Stimulated activated CD8-positive, alpha-beta memory T cell treated with anti-CD3 and anti-CD28 coated beads, Interleukin-12 subunit alpha, Interleukin-12 subunit beta, amount 100 ng/mL, for 24 hours (primary cell): ENCODE measurements around the gene UBE2U.
"Not testable (repeated sequence)": the region's sequence is repeated elsewhere in the genome, so short reads cannot be mapped to it uniquely, and the experiment has no call there.

Source experiments
- DNase-seq: peaks from one replicate; pipeline ENCODE4 v3.0.0-alpha.2; 2020; ENCODE audit errors: extremely low read depth

The UBE2U gene

GRCh38 chr1:64192290-64192689, 11.1 kb upstream of the UBE2U start:
- DNase-seq: no peak

DNA sequence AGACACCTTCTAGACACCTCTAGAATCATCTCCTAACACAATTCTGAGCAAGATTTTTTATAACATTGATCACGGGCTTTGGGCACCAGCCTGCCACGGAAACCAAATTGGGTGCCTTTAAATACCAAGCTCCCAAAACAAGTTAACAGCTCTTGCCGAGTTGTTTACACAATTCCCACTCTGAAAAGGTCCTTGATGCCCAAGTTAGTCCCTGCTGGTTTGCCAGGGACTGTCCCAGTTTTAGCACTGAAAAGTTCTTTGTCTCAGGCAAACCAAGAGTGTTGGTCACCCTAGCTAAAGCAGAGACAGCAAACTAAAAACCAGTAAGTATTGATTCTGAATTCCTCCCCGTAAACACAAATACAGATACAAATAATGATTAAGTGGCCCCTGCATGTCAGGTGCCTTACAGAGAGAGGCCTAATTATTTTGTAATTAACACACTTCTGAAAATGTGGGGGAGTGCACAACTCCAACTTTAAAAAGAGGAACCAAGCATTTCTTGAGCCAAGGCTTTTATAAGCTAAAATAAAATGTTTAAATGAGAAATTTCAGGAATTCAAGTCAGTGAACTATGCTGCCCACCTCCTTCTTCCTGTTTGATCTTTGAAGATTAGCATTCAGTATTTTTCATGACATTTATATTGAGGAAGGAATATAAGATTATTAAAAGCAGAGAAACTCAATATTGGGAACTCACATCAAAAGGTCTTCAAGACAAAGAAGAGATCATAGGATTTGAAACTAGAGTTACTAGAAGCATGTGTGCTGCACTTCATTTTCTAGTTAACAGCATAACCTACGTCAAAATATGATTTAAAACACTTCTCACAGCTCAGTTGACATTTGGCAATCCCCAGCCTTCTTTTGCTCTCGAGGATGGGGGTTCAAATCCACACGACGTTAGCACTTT, 9.0 kb upstream of the UBE2U start:
- no peak for DNase-seq

- DNase-seq: no peak
Observed at GRCh38 chr1:64195081-64195395, 8.4 kb upstream of the UBE2U start.

DNA sequence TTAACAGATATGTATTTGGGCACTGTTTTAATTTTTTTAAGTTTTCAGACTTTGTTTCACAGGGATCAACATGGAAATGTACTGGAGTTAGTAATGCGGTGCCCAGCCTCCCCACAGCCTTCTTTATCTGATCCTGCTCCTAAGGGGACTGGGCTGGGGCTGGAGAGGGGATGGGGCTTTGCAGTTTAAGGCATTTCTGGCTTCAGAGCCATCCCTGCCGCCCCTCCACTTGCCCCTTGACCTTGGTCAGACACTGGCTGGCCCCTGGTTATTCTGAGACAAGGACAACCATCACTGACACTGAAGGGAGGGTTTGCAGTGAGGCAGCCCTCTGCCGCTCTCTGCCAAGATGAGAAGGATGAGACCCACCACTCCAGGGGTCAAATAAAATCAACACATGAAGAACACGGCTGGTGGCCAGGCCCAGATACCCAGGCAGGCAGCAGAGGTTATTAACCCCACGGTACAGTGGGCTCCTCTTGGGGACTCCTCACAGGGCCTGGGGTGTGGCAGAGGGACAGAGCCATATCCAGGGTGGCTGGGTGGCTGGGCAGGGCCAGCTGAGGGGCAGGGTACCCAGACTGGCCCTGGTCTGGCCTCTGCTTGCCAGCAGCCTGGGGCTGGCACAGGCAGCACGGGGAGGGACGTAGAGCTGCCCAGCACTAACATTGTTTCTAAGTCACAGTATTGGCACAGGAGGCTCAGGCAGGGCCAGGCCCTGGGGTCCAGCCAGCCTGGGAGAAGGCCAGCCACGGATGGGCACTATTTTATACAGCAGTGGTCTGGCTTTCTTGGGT, 7.2 kb upstream of the UBE2U start:
- no peak for DNase-seq

GRCh38 chr1:64197076-64197475, 6.3 kb upstream of the UBE2U start:
- DNase-seq: no peak

DNA sequence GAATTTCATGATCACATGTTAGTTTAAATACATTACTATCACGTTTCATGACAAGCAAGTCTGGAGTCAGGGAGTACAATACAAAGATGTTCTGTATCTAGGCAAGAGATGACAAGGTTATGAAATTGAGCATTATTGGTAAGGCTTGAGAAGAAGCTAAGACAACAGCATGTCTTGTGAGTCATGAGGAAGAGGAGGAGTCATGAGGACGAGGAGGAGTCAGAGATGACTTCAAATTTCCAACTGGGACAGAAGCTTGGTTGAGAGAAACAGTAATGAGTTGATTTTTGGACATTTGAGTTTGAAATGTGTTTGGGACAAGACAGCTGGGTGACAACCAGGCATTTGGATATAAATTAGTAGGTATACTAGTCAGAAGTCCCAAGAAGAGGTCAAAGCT, 4.3 kb upstream of the UBE2U start:
- no peak for DNase-seq

- no peak for DNase-seq
Observed at GRCh38 chr1:64200064-64200463, 3.4 kb upstream of the UBE2U start.

- DNase-seq: no peak
Observed at GRCh38 chr1:64209221-64209620, 5.8 kb downstream of the UBE2U start.

GRCh38 chr1:64212031-64212430, 8.6 kb downstream of the UBE2U start:
- no peak for DNase-seq

DNA sequence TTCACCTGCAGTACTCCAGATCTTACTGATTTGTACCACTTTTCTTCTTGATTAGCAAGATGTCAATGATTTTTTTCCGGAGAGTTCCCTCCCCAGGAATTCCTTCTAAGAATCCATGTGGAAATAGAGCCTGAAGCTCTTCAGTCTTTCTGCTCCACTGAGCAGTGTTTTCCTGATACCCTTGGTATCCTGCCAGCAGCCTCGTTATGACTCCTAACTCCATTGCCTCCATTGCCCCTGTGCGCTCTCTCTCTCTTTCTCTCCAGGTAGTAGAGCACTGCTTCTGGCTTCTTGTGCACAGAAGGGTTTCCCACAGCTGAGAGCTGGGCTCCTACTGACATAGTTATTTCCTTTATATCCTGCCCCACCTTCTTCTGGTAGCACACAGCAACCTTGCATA, 12.2 kb downstream of the UBE2U start:
- no peak for DNase-seq

DNA sequence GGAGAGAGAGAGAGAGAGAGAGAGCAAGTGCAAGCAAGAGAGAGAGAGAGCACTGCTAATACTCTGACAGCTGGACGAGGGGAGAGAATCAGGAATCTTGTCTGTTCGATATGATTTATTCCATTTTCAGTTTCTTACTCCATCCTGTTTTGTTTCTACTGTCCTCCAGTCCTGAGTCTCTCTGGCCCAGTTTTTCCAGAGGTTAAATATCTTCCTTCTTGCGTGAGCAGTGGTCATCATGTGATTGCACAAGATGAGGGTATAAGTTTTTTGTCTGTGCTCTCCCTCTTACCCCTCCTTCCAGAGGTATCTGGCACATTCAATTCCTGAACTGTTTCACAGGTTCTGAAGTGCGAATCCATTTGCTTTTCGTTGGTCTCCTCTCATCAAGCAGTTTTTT, 16.8 kb downstream of the UBE2U start:
- DNase-seq: no peak

DNA sequence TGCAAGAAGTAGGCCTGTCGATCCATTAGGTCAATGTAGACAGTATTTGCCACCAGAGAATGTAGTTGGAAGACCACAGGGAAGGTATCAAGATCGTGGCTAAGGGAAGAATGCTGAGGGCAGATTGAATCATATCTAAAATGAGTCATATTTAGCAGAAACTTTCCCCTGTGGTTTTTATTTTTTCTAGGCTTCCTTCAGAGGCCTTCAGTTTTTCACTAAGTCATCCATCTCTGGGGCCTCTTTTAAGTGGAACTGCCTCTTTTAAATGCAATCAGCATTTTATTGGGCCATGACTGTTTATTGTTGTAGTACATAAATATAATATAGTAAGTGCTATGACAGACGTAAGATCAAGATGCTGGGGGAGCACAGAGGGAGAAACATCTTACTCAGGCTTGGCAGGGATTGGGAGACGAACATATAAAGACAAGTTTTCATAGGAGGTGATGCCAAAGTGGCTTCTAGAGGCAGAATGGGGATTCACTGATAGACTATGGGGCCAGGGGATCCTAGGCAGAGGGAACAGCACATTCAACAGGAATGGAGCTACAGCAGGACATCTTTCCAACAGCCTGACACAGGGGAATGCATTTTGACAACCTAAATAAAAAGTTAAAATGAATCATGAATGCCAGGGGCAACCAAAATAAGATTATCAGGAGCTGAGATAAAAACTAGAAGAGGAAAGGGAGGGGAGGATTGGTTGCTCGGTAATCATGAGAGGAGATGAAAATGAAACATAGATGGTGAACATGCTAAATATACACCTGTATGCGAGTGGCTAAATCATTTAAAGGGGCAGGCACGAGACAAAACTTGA, 20.1 kb downstream of the UBE2U start:
- DNase-seq: no peak

GRCh38 chr1:64224236-64224635, 20.8 kb downstream of the UBE2U start:
- not testable (repeated sequence) for DNase-seq

- DNase-seq: no peak
Observed at GRCh38 chr1:64228167-64228957, 24.9 kb downstream of the UBE2U start.

DNA sequence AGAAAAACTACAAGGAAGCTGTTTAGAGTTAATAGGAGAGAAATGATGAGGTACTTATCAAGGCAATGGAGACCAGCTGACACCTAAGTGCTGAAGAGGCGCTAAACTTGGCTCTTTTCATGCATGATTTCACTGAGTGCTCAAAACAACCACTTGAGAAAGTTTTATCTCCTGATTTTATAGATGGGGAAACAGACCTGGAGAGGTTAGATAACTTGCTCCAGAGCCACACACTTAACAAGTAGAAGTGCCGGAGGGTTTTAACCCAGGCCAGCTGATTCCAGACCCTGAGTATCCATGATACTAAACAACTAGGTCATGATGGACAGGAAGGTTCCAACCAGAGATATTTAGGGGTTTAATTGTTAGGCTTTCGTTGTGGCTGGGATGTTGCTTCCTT, 25.9 kb downstream of the UBE2U start:
- no peak for DNase-seq

- no peak for DNase-seq
Observed at GRCh38 chr1:64231153-64231552, 27.7 kb downstream of the UBE2U start.

- DNase-seq: no peak
Observed at GRCh38 chr1:64231654-64232053, 28.2 kb downstream of the UBE2U start.

DNA sequence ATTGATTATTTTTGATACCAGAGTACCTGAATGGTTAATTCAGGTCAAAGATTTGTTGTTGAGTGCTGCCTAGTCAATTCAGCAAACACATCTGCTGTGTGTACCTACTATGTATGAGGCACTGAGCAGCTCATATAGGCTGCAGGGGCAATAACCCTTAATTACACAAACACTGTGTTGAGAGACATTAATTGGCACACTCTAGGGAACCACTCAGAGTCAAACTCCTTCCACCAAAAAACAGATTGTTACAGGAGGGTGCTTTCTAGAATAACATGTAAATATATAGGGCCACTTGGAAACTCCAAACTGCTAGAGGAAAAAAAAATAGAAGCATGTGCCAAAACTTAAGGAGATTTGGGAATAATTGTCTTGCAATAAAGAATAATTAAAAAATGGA, 31.3 kb downstream of the UBE2U start:
- no peak for DNase-seq

- no peak for DNase-seq
Observed at GRCh38 chr1:64235181-64235580, 31.8 kb downstream of the UBE2U start.

- no peak for DNase-seq
Observed at GRCh38 chr1:64235910-64236309, 32.5 kb downstream of the UBE2U start.

- DNase-seq: no peak
Observed at GRCh38 chr1:64236541-64236954, 33.1 kb downstream of the UBE2U start.
